SKM-1 (cell line): Measurements from ENCODE around the gene MSX1.

Experiments used
- DNase-seq: peaks from one replicate; lab custom pipeline; 2025; ENCODE audit not compliant: unreplicated experiment; lab: John Stamatoyannopoulos, UW

MSX1 gene

DNA sequence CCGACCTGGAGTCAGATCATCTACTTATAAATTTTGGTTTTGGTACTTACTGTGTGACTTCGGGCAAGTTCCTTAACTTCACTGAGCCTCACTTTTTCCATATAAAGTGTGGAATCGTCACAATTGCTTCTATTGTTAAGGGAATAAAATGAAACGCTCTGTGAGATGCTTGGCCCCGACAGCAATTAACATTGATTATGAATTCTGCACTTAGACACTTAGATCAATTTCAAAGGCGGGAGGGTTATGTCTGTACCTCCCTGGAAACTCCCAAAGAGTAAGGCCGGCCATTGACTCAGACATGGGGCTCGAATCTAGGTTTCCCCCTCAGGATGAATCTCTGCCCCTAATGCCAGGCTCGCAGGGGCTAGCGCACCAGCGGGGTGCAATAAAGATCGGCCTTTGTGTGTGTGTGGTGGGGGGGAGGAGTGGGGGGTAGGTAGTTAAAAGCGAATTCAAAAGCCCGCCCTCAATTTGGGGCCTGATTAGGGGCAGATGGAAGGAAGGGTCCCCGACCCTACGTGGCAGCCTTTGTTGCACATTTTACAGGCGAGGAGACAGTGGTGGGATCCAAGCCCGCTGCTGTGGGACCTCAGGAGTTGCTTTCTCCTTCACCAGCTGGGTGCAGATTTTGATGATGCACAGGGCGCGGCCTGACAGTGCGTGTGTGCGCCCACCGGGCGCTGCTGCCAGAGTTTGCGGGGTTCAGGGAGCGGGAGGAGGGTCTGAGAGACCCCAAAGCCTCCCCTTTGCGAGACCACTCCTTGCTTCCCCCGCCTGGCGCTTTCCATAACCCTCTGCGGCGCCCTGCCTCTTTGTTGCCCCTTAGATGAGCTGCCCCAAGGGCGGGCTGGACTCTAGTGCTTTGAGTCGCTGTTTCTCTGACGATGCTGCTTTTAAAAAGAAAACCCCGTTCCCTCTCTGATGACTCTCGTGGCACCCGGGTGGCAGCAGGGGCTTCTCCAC, 9.6 kb downstream of the MSX1 start:
- DNase-seq = no peak

DNA sequence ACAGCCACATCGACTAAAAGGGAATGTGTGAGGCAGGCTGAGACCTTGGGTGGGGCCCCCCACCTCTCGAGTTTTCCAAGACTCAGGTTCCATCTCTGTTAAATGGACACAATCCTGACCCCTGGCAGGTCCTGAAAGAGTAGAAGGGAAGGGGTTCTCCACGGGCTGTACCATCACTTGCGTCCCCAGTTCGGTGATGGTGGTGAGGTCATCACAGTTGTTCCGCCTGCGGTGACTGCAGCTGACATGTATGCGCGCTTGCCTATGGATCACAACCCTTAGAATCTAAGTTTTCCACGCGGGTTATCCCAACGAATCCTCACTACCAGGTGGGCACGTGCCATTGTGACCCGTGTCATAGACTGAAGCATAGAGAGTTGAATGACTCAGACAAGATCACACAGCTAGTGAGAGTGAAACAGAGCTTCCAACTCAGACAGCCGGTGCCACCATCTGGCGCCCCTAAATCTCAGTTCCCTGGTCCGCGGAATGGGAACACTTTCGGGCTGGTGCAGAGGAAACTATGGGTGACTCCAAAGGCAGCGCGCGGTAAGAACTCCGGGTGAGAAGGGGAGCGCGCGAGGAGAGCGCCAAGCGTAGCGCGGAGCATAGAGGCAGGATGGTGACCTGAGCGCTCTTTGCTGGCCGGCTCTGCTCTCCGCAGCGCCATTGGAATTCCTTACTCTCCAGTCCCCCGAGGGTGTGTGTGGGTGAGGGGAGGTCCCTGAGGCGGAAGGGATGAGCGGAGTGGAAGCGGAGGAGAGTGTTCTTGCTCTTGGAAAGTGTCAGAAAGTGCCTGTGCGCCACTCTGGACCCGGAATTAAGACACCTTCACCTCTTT, 10.5 kb downstream of the MSX1 start:
- no peak for DNase-seq

DNA sequence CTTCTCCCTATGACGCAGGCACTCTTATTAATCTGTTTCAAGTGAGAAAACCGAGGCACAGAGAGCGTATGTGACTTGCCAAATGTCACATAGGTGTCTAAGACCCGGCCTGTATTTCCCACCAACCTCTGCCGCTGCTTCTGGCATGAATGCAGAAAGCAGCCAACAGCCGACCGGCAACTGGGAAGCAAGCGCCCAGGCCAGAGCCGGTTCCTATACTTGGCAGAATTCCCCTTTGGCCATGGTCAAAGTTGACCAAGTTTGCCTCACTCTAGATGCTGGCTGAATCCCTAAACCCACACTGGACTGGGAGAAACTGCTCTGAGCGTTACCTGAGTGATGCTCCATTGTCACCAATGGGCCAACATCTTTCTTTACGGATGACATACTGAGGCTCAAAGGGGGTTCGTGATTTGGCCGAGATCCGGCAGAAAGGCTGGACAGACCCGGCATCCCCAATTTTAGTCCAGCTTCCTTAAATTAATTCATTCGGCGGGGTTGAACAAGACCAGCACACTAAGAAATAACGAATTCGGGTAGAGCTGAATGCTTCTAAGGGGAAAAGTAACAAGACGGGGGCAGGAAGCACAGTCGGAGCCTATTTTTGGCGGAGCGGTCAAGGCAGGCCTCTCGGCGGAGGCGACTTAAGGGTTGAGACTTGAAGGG, 11.2 kb downstream of the MSX1 start:
- no peak for DNase-seq

DNA sequence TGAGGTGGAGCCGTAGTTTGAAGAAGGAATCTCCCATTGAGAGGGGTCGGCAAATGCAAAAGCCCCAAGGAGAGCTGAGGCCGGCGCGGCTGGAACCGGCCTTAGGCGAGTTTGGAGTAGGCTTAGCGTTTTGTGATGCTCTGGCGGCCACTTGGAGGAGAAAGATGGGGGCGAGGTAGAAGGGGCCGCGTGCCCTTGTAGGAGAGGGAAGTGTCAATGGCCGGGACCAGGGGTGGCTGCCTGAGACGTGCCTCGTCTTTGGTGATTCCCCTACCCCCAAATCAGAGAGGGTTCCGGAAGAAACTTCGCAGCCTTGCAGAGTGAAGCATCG, 11.7 kb downstream of the MSX1 start:
- no peak for DNase-seq

DNA sequence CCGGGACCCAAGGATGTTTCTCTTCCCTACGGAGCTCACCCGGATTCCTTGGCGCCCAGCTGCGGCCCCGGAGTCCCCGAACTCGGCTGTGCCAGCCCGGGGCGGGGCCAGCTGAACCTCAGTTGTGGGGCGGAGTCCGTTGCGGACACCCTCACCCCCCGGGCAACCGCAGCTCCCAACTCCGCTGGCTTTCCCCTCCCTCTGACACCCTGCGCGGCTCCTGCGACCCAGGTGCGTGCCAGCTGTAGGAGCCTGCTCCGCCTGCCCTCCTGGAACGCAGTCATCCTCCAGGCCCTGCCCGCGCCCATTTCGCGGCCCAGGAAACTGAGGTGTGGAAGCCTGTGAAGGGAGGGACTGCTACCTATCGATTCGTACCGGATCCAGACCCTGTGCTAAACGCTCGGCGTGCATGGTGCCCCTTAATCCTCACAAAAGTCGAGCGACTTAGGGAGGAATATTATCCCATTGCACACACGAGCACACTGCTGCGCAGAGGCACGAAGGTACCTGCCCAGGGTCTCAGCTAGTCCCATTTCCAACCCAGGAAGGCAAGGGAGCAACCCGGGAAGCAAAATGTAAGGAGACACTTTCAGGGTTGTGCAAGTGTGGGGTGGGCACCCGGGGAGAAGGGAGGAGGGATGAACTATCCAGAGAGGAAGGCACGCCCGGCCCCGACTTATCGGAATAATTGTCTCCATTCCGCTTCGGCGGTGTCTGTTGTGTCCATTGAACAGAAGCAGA, 12.3 kb downstream of the MSX1 start:
- DNase-seq = no peak

DNA sequence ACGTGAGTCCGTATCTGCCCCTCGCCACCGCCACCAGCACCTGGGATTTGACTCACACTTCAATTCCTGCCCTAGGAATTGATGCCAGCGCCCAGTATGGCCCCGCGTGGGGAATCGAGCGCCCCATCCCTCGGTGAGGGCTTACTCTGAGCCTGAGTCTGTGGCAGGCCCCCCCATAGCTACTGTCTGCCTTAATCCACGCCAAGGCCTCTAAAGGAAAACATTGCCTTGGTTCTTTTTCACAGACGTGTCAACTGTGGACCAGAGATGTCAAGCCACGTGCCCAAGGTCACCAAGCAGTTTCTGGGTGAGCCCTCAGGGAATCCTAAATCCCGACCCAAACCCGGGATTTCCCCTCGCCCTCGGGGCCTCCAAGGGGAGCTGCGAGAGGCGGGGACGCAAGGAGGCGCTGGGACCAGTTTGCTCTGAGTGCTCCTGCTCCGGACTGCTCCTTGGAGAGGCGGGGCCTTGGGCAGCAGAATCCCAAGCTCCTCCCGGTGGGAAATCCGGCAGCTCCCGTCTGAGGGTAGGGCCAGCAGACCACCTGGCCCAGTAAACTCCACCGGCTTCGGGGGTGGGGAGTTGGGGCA, 12.9 kb downstream of the MSX1 start:
- no peak for DNase-seq

DNA sequence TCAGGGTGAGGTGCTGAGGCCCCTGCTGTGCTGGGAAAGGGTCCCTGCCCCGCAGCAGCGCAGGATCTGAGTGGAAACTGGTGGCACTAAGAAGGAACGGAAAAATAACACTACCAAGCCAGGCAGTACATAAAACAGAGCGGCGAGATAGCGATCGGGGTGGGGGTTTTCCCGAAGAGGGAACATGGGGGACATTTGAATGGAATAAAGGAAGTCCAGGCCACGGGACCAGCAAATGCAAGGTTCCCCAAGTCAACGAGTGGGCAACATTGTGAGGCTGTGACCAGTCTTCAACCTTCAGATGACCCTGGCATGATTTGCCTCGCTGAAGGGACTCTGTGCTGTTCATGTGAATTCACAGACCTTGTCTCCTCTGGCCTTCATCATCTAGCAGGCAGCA, 13.7 kb downstream of the MSX1 start:
- DNase-seq = no peak

DNA sequence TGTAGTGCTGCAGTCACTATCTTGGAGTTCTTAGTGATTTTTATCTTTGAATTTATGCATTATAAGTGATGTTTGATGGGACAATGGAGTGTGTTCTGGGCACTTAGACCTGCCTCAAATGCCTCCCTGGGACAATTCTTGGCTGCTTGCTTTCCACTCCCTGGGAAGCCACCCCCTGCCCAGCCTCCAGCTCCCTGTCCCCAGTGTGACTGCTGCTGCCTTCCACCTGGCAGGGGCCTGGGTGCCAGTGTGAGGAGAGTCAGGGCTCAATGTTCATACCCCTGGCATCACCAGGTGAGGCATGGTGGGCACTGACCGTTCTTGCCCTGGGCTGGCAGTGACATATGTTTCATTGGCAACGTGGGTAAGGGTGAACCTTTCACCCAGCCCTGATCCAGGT, 14.8 kb downstream of the MSX1 start:
- no peak for DNase-seq

DNA sequence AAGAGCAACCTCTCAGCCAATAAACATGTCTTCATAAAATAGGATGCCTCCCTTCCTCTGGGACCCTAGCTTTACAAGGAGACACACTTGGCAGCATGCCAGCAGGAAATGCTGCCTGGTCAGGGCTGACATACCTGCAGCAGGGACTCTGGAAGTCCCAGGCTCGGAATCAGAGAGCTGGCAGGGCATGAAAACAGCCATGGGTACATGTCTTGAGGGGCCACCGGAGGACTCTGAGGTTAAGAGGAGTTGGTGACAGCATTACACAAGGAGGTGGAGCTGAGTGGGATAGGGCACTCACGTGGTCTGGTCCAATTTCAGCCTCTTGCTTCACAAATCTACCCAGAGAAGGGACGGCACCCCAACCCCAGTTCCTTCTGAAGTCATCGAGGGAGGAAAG, 15.7 kb downstream of the MSX1 start:
- no peak for DNase-seq

DNA sequence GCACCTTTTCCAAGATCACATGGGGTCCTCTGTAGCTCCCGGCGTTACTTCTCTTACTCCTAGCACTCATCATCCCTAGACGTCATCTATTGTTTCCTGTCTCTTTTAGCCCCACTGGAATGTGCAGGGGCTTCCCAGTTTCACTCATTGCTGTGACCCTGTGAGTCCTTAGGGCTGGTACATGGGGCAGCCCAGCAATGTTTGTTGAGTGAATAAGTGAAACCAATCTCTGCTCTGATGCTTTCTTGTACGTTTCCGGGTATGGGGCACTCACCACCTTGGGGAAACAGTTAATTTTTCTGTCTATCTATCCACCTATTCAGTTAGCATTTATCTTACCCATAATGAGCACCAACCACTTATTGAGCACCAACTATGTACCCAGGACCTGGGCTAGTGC, 16.1 kb downstream of the MSX1 start:
- DNase-seq = no peak

DNA sequence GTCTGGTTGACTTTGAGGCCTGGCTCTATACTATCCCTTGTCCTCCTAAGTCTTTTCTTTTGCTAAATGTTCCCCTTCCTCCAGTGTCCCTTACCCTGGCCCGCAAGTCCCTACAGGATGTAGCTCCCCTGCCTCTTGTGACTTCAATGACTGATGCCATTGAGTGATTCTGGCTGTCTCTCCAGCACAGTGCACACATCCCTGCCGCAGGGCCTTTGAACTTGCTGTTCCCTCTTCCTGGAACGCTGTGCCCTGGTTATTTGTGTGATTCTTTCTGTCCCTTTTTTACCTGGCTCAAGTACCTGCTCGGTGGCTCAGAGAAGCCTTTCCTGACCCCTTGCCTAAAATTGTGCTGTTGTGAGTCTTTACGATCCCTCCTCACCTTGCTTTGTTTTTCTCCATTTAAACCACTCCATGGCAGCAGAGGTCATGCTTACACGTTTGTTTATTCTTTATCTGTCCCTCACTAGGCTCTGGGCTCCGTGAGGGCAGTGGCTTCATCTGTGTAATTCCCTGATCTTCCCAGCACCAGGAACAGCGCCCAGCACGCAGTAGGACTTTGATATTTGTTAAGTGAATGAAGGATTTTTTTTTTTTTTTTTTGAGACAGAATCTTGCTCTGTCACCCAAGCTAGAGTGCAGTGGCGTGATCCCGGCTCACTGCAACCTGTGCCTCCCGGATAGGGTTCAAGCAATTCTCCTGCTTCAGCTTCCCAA, 17.6 kb downstream of the MSX1 start:
- DNase-seq = no peak

DNA sequence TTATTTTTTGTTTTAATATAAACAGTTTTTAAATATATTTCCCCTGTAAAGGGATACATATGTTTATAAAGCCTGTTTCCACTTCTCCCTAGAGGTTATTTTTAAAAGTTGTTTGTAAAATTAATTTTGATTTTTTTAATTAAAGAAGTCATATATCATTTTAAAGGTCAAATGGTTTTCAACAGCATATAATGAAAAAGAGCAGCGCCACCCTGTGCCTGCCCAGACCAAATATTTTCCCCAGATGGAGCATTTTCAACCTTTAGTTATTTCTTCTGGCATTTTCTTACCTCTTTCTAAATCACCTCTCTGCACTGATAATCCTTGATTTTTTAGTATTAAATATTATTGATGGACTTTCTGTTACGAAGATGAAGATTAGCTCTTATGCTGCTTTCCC, 21.0 kb downstream of the MSX1 start:
- DNase-seq = no peak

DNA sequence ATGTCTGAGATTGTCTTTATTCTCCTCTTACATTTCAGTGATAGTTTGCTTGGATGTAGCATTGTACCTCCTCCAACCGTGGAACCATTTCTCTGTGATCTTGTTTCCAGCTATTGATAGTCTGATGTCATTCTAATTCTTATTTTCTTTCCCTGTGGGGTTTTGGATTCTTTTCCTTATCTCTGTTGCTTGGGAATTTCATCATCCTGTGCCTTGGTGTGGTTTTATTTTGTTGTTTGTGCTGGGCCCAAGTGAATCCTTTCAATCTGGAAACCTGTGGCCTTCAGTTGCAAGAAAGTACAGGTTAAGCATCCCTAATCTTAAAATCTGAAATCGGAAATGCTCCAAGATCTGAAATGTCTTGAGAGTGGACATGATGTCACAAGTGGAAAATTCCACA, 22.0 kb downstream of the MSX1 start:
- no peak for DNase-seq

DNA sequence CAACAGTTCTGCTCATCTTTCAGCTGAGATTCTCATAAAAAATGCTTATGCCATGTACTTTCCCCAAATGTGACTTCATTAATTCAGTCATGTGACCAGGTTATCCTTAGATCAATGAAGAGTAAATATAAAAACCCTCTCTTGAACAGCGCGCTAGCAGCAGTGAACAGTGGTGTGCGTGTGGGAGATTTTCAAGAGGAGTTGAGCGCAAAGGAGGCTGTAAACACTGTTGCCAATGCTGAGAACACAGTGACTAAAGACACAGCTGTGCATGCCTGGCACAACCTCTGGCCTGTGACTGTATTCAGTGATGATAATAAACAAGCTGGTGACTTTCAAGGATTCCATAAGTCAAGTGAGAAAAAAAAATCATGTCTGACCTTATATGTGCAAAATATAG, 25.1 kb downstream of the MSX1 start:
- DNase-seq = no peak

DNA sequence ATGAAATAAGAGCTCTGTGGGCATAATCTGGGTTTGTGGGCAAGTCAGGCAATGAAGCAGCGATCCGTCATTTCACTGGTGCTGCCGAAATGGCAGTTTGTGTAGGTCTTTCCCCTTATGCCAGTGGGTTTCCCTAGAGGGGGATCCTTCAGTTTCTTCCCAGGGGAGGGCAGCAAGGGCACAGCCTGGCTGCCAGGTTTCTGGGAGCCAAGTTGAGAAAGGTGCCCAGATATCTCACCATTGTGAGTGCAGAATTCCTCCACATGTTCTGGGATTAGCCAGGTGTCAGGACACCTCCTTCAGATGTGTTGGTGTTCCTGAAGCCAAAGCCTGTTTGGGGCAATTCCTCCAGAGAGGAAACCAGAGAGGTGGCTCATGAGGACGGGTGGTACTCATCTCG, 28.0 kb downstream of the MSX1 start:
- no peak for DNase-seq

DNA sequence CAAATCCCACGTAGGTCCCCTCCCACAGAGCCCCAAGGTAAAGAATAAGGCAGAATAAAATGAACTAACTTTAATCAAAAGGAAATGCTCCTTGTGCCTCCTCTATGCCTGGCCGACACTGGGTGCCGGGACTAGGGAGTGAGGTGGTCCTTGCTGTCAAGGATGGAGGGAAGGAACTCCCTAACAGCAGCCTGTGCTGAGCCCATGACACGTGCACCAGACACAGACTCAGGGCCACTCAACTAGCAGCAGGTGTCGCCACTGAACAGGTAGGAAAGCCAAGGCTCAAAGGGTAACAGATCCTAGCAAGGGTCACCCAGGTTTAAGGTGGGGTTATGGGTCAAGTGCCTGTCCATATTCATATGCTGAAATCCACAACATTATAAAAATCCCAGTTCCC, 29.2 kb downstream of the MSX1 start:
- DNase-seq = no peak

DNA sequence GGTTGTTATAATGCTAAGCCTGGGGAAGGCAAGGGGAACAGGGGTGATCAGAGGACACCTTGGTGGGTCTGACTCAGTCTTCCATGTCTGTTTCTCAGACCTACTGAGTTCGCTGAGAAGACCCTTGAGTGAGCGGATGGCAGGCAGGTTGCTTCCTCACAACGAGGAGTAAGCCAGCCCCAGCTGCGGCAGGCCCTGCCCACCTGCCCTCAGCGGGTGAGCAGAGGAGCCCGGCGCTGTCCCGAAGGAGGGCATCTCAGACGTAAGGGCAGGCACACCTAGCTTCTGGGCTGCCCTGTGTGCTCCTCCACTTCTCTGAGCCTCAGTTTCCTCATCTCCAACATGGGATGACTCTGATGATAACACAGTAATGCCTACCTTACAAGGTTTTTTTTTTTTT, 30.3 kb downstream of the MSX1 start:
- DNase-seq = no peak

DNA sequence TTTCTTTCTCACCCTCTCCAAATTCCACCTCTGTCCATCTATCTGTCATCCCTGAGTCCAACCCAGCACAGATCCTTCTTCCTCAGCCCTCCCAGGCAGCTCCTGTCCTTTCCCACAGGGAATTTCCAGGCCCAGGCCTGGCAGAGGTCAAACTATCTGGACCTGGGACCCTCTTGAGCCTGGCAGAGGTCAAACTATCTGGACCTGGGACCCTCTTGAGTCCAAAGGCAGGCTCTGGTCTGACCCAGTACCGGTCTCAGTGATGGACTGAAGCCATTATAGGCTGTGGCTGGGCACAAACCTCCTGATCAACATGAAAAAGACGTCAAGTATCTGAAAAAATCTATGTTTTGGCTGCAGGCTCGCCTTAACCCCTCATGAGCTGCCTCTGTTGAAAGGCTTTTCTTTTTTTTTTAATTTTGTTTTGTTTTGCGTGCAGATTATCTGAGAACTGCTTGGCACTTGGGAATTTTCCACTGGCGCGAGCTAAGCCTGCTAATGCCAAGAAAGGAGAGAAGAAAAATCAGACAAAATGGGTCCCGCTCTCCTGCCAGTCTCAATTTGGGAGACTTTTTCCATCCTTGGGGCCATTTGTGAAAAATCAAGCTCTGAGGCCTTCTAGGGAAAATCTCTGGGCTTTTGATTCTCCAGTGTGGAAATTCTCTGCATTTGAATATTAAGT, 31.2 kb downstream of the MSX1 start:
- no peak for DNase-seq

DNA sequence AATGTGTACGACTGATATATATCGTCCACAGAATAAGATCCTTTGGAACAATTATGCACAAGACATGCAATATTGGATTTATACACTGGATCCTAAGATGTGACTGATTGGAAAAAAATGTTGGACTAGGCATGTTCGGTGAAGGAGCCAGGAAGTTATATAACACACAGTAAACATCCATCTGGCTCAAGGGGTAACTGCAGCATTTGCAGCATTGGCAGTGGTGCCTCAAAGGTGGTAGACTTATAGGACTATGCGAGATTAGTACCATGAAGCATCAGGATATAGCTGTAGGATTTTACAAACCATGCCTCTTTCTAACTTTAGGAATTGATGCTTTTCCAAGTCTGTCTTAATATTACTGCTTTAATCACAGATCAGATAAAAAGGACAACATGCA, 34.3 kb downstream of the MSX1 start:
- DNase-seq = no peak
